Psoas muscle (tissue), 8 donors: ENCODE results near the gene CRHR2. TPM values are rescaled to one million over a fixed set of nuclear protein-coding genes. Genes with fewer than 3 reads are reported as not detected.

ENCODE experiments used
- ATAC-seq, 4 donors: fragments of 200-7000 bp; cut with Tn5 transposase; one replicate each; pipeline ENCODE4 v1.9.1; 2020; ENCODE audit warnings: moderate library complexity in 3 of 4, mild to moderate bottlenecking in 2 of 4
- DNase-seq, 2 donors: peaks; one replicate each; pipeline ENCODE4 v3.0.0-alpha.2; 2020
- H3K27ac ChIP-seq: fragments of 200-600 bp; one replicate; pipeline ENCODE4 v1.8.0; 2022
- H3K27me3 ChIP-seq, 3 donors: fragments of 200-600 bp in 1 of 3; one replicate each; pipeline versions ENCODE4 v1.6.1 to v1.8.0; 2013 to 2022; ENCODE audit warnings: low read length in 2 of 3, mild to moderate bottlenecking in 2 of 3, moderate library complexity in 1 of 3; ENCODE audit not compliant: insufficient read depth in 3 of 3
- H3K36me3 ChIP-seq, 2 donors: fragments of 200-600 bp in 1 of 2; one replicate each; pipeline versions ENCODE4 v1.6.1 to v1.8.0; 2013 to 2022; ENCODE audit warnings: low read depth in 1 of 2, mild to moderate bottlenecking in 1 of 2, moderate library complexity in 1 of 2; ENCODE audit not compliant: insufficient read depth in 1 of 2
- H3K4me1 ChIP-seq: fragments of 200-600 bp; one replicate; pipeline ENCODE4 v1.8.0; 2022
- H3K4me3 ChIP-seq: fragments of 200-600 bp; one replicate; pipeline ENCODE4 v1.8.0; 2022; ENCODE audit warnings: mild to moderate bottlenecking
- H3K9me3 ChIP-seq: fragments of 200-600 bp; one replicate; pipeline ENCODE4 v1.8.0; 2022
- WGBS, 3 donors: extraction: QIAGEN DNeasy Blood & Tissue Kit; methylation state at CpG; one replicate each; pipeline versions ENCODE4 v1.1.6 to v1.1.7; 2013; 5-methylcytosine and 5-hydroxymethylcytosine counted together
- intact Hi-C, 2 donors: fragments of 100-400 bp; cut with DNase I; formaldehyde crosslinking; loops; one replicate each; pipeline versions ENCODE4 v1.11.0 to v1.14.2; 2022
- polyA plus RNA-seq, 3 donors: library from polyadenylated mRNA; stranded (reverse); fragments of 200-250 nt; gene quantifications; one replicate each; pipeline ENCODE4 v1.2.3, GENCODE V29; 2013
- total RNA-seq, 4 donors: library from RNA; stranded (reverse); fragmentation: NEBNext Ultra II Directional in 2 of 4; extraction: Animal tissue kit (Norgen Biotek cat#: 25700) in 2 of 4; gene quantifications; one replicate each; pipeline versions ENCODE4 v1.2.1 to v1.2.4, GENCODE V29; 2021 to 2023
- TF ChIP-seq, protein P1 (sequence below): fragments of 200-600 bp; IDR thresholded peaks from one replicate; pipeline ENCODE4 v1.8.0; 2022; ENCODE audit warnings: antibody characterized with exemption
- donor health status: healthy with polysubstance abuse.
- donor health status: DM: no; HTN: no; CAD: no; lungs with moderate emphysema.
- donor health status: Bipolar disorder and iron deficiency.
- donor health status: healthy.
- donor health status: DM: yes; HTN: yes; CAD: no.
- donor health status: DM: no; HTN: no; CAD: no.
- donor health status: DM: no; HTN: no; CAD: no.
- donor health status: DM: yes; HTN: yes; CAD: no.

CRHR2 gene
- total and polyA plus RNA-seq, 7 donors, result 0.09 to 1.3 (median 0.34) TPM

DNA sequence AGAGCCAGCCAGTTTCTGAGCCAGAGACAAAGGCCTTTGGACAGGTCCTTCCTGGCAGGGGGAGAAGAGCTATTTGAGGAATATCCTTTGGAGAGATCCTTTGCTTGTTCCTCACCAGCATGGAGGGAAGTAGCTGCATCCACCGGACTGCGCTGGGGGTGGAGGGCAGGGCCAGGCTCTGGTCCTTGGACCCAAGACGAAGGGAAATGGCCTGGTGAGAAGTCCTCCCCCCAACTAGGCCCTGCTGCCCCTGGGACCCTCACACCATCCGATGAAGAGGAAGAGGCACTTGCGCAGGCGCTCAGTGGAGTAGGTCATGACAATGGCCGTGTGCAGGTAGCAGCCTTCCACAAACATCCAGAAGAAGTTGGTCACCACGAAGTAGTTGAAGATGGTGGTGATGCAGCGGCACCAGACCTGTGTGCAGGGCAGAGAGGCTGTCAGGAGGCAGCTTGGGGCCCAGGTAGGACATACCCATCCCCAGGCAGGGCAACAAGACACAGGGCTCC, 19.8 kb downstream of the CRHR2 start:
- 83 to 92% (median 90%) methylated on average over 9 of the region's 9 CpGs for WGBS, 3 donors
- Histone ChIP-seq H3K4me1 (no peaks in the 10 kb centered on the region), H3K9me3 (no peaks in the 10 kb centered on the region), H3K36me3 (no peaks in the 10 kb centered on the region), H3K4me3 (no peak overlapping the region), H3K27ac (no peak overlapping the region), H3K27me3 (peaks cover 0 to 2% (median 0%) of the 10 kb centered on the region in 3 donors)
- DNase-seq (no peak), ATAC-seq (no peak)
- TF ChIP-seq, protein P1, sequence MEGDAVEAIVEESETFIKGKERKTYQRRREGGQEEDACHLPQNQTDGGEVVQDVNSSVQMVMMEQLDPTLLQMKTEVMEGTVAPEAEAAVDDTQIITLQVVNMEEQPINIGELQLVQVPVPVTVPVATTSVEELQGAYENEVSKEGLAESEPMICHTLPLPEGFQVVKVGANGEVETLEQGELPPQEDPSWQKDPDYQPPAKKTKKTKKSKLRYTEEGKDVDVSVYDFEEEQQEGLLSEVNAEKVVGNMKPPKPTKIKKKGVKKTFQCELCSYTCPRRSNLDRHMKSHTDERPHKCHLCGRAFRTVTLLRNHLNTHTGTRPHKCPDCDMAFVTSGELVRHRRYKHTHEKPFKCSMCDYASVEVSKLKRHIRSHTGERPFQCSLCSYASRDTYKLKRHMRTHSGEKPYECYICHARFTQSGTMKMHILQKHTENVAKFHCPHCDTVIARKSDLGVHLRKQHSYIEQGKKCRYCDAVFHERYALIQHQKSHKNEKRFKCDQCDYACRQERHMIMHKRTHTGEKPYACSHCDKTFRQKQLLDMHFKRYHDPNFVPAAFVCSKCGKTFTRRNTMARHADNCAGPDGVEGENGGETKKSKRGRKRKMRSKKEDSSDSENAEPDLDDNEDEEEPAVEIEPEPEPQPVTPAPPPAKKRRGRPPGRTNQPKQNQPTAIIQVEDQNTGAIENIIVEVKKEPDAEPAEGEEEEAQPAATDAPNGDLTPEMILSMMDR, result no peak
- intact Hi-C loops, result no loop called here

DNA sequence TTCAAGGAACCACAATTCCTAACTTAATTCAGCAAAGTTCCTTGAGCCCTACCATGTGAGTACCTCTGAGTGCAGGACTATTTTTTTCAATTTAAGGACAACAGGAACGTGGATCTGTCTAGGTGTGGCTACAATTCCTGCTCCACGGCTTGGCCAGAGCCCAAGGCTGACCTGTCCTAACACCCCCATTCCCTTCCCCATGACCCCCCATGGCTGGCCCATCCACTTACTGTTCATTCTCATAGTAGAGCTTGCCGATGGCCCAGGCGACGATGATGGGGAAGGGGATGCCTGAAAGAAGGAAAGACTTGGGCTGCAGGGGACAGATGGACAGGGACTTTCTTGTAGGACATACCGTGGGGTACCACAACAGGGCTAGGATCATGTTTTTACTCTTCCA, 20.3 kb downstream of the CRHR2 start:
- no peaks in the 10 kb centered on the region for H3K9me3 ChIP-seq
- no peak overlapping the region for H3K27ac ChIP-seq
- 86 to 93% (median 90%) methylated on average over 6 of the region's 6 CpGs for WGBS, 3 donors
- H3K4me1 ChIP-seq, result no peaks in the 10 kb centered on the region
- ATAC-seq (no peak), DNase-seq (no peak)
- intact Hi-C loops, result no loop called here
- no peak overlapping the region for H3K4me3 ChIP-seq
- H3K27me3 ChIP-seq, result peaks cover 0 to 2% (median 0%) of the 10 kb centered on the region in 3 donors
- TF ChIP-seq, protein P1, result no peak
- H3K36me3 ChIP-seq, result no peaks in the 10 kb centered on the region

DNA sequence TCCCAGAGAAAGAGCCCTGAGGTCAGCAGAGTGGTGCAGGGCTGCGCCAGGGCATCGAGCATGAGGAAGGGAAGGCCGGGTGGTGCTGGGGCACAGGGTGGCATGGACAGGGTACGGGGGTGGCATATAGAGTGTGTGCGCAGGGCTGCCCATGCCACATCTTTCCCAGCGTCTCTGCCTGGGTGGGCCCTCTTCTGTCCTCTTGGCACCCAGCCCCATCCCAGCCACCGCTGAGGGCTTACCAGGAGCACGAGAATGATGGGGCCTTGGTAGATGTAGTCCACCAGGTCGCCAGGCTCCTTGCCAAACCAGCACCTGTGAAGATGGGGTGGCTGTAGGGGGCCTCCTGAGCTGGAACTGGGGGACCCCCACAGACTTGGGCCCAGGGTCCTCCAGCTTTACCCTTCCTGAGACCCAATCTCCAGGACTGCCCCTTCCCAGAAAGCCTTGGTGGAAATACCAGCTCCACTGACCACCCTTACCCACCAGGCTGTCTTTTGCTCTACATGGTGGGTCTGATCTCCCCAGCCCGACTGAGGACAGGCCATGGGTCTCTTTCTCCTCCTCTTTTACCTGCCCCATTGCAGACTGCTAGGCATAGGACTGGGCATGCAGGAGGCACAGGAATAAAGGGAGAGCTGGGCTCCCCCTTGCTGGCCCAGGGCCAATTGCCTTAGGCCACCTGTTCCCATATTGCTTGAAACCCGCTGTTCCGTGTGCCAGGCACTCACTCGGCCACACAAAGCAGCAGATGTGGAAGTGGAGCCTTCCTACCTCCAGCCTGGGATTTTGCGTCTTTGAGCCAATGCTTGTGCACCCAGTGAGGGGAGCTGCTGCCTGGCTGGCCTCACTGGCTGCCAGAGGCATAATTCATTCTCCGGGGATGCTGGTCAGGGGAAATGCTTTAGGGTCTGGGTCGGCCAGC, 21.7 kb downstream of the CRHR2 start:
- no peaks in the 10 kb centered on the region for H3K4me1 ChIP-seq
- ATAC-seq (no peak), DNase-seq (no peak)
- TF ChIP-seq, protein P1, result no peak
- no peak overlapping the region for H3K27ac ChIP-seq
- no peaks in the 10 kb centered on the region for H3K9me3 ChIP-seq
- WGBS, 3 donors, result 58 to 74% (median 62%) methylated on average over 16 of the region's 16 CpGs
- peaks cover 0 to 2% (median 0%) of the 10 kb centered on the region in 3 donors for H3K27me3 ChIP-seq
- H3K36me3 ChIP-seq, result no peaks in the 10 kb centered on the region
- intact Hi-C loops, result no loop called here
- no peak overlapping the region for H3K4me3 ChIP-seq

GRCh38 chr7:30659312-30659711, 22.9 kb downstream of the CRHR2 start:
- TF ChIP-seq, protein P1, result no peak
- intact Hi-C loops, result no loop called here
- Histone ChIP-seq H3K9me3 (no peaks in the 10 kb centered on the region), H3K27me3 (peaks cover 0 to 2% (median 0%) of the 10 kb centered on the region in 3 donors), H3K4me3 (no peak overlapping the region), H3K4me1 (no peaks in the 10 kb centered on the region), H3K27ac (no peak overlapping the region), H3K36me3 (no peaks in the 10 kb centered on the region)
- ATAC-seq (no peak), DNase-seq (no peak)
- WGBS, 3 donors, result 54 to 77% (median 70%) methylated on average over 3 of the region's 3 CpGs
